Uterus (tissue), 2 donors: ENCODE data around the gene MRE11.

Experiments
- CTCF ChIP-seq, 4 experiments: fragments of 200-600 bp in 2 of 4; fragments of 450-650 bp in 2 of 4; sonication (generic) in 2 of 4; IDR thresholded peaks; one replicate each; pipeline ENCODE4 v1.5.1; 2016 to 2019; ENCODE audit warnings: antibody characterized with exemption in 4 of 4, mild to moderate bottlenecking in 2 of 4, moderate library complexity in 1 of 4
- POLR2A ChIP-seq, 2 donors: fragments of 450-650 bp; IDR thresholded peaks; one replicate each; pipeline ENCODE4 v1.6.1; 2016; ENCODE audit warnings: antibody characterized with exemption in 2 of 2, mild to moderate bottlenecking in 1 of 2, moderate library complexity in 1 of 2

- TF ChIP-seq CTCF (IDR thresholded peaks at IDR 0.05) (no peak), POLR2A (IDR thresholded peaks at IDR 0.05) (no peak)
Measured at GRCh38 chr11:94518300-94518699, 24.7 kb upstream of the MRE11 start.
